GM21737 (cell line): Measurements from ENCODE around the gene OR10C1.

ENCODE experiments used
- ATAC-seq: cut with Tn5 transposase; IDR thresholded peaks from one replicate; pipeline ENCODE4 v1.9.1; 2021; ENCODE audit warnings: mild to moderate bottlenecking, moderate library complexity; ENCODE audit not compliant: unreplicated experiment

The OR10C1 gene

DNA sequence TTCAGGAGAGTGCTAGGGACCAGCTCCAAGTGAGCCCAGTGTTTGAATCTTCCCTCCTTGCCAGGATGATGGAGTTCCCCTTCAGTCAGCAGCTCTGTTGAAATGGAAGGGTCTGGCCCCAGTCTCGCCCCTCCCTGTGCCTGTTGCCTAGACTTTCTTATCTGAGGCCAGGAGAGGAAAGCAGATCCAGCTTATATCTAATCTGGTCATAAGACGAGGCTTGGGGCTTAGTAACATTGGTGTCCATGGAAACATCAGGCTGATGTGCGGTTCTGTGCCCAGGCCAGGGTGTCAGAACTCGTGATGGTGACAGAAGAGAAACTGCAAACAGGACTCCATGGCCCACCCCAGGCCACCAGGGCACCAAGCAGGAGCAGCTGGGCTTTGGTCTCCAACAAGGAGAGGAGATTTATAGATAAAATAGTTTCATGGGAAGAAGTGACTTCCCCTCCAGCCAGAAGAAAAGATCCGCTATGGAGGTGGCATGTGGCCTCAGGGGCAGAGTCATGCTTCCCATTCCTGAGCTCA lies 38.9 kb downstream of the OR10C1 start:
- no peak for ATAC-seq

DNA sequence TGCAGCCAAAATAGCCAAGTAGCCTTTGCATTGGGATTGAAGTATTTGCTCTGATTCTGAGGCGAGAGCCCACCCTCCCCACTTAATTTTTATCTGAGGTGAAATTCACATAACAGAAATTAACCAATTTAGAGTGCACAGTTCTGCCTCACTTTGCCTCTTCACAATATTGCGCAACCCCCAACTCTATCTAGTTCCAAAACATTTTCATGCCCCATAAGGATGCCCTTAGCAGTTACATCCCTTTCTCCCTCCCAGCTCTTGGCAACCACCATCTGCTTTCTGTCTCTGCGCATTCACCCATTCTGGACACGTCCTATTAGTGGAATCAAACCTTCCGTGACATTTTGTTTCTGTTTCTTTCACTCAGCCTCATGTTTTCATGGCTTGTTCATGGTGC lies 39.6 kb downstream of the OR10C1 start:
- no peak for ATAC-seq

DNA sequence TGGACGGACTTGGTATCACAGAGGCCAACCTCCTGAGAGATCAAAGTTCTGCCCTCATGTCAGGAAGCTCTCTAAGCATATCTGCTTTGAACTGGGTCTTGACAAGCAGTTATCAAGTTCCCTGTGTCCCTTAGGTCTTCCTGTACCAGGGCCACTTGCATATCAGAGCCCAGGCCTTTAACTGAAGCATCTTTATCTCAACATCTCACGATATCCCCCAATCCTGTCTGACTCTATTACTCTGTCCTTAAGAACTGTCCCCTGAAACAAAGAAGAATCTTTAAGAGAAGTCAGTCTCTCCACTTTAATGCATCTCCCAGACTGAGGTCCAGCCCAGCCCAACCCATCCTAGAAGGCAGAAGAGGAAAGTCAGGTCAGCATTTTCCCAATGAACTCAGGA lies 40.5 kb downstream of the OR10C1 start:
- ATAC-seq: no peak

DNA sequence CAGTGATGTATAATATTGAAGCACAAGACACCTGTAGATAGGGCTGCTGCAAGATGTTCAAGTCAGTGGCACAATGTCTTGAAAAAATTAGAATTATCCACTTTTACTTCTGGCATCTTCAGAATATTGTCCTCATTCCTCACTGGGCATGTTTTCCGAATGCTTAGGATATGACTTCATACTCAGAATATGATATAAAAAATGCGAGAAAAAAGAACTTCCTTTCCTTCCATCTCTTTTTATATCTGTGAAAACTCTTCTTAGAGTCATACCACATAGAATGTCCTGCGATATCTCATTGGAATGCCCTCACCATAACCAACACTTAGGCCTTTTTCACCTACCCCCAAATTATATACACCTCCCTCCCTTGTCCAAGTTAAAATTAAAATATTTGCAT lies 44.1 kb downstream of the OR10C1 start:
- no peak for ATAC-seq

DNA sequence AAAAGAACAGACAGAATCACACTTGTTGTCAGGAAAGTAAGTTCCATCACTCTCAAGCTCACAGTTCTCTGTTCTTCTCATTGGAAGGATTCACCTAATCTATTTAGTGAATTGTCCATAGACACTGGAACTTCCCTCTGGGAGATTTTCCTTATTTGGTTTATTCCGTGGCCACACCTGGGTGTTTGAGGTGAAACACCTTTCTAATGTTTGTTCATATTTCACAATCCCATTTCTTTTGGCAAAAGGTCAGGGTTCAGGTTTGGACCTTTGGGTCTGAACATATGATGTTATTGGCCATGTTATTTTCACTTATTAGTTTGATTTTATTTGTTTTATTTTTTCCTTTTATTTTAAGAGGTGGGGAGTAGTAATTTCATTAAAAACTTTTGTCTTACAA lies 44.6 kb downstream of the OR10C1 start:
- no peak for ATAC-seq

DNA sequence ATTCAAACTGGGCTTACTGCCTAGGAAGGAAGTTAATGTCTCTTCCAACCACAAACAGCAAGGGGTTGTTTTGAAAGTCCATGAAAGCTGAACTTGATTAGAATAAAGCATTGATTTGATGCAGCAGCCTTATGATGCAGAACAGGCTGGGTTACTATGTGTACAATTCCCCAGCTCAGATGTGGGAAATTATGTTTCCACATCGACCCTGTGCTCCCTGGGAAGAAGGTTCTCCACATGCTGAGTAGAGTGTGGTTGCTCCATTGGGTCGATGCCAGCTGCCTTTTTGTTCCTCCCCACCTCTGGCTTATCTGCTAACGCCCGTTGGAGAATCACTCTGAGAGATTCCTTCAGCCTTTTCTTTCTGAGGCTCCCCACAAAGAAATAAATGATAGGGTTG lies 47.5 kb downstream of the OR10C1 start:
- ATAC-seq: no peak

DNA sequence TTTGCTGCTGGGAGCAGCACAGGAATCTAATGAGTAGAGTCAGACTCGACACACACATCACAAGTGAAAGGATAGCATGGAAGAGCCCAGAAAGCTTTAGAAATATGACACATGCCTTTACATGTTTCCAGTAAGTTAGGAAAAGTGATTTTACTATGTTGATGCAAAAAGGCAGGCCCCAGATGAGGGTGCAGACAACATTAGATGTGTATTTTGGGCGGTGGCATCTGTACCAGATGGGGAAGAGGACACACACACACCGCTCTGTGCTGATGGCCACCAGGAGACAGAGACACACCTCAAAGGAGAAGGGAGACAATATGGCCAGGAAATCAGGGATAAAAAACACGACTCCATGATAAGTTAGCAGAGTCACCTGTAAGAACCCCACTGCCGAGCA lies 48.0 kb downstream of the OR10C1 start:
- no peak for ATAC-seq

DNA sequence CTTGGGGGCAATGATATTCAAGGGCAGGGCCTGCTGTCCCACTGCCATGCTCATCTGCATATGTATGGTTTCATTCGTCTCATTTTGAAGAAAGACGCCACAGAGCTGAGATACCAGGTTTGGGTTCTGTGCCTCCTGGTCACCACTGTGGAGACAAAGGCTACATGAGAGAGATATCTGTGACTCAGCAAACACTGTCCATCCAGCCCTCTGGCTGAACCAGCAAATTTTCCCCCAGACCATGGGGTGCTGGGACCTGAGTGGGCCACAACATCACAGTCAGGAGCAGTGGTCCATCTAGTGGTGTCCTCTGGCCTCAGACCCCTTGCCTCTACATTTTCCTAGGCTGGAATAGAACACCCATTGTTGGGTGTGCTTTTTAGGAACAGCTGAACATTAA lies 48.6 kb downstream of the OR10C1 start, which contains the start of gene MAS1L:
MAS1L (minus strand) TSS at position 297 of the 400 bp plus-strand sequence; CDS start at position 243, 54 bp downstream.
- ATAC-seq: no peak

DNA sequence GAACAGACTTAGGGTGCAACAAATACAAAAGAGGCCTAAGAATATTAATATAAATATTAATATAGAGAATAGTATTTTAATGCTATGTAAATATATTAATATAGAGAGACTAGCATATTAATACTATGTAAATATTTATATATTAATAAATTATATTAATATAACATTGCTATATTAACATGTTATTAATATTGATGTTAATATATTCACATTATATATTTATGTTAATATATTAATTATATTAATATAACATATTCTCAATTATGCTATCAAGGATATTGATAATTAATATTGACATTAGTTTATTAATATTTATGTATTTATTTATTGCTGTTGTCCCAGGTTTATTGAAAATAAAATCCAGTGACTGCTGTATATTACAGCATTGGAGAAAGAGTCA lies 49.8 kb downstream of the OR10C1 start:
- no peak for ATAC-seq

DNA sequence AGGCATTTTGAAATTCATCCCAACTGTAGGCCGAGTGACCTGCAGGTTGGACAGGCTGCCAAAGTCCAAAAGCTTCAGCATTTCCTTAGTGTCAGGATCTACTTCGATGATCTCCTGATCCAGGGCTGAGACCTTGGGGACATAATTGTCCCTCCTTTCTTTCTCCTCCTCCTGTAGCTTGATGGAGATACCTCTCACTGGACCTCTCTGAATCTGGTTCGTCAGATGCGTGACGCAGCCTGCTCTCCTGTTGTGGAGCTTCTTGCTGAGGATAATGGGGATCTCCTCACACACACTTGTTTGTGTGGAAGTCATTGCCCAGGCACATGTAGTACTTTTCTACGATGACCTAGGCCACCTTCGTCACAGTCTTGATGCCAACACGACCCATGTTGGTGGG lies 50.2 kb downstream of the OR10C1 start:
- no peak for ATAC-seq

DNA sequence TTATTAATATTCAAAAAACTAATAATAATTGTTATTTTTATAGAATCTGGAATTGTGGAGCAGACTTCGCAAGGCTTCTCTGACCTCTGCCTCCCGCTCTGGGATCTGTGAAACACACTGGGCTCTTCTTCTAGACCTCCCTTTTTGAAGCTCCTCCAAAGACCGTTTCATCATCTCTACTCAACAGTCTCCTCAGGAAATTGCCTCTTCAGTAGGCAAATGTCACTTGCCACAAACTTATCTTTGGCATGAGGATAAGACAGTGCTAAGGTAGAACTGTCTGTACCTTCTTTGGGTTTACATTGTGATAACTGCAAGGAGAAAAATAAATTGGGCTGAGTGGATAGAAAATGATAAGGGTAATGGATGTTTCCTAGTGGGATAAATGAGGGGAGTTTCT lies 50.9 kb downstream of the OR10C1 start:
- no peak for ATAC-seq

DNA sequence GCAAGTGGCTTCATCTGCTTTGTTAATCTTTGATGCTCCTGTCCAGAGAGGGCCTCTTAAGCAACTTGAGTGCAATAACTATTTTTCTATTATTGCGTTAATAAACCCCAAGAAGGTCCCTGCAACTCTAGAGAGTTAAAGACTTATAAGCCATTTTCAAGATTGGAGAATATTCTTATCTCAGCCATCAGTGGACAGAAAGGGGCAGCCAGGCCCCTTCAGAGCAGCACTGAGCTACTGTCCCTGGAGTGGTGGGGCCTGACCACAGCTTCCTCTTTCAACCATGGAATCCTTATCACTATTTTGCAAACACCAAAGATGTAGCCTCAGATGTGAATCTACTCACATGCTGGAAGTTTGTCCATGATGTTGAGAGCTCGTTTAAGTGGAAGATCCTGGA lies 51.4 kb downstream of the OR10C1 start:
- no peak for ATAC-seq
